ENCODE measurements around the gene TUBA3D. TPM values are rescaled to one million over a fixed set of nuclear protein-coding genes. Genes with fewer than 3 reads are reported as not detected.
"Not testable (repeated sequence)": the region's sequence is repeated elsewhere in the genome, so short reads cannot be mapped to it uniquely, and the experiment has no call there.

TUBA3D gene
- total and polyA plus RNA-seq, 2 of the 13 experiments (the other 11 are each of a cell fraction or from before 2014, with no cell fraction given) = not detected

- H3K4me1 ChIP-seq (ENCODE audit: insufficient read depth, low read length); H3K4me2 ChIP-seq (ENCODE audit: low read depth, low read length); intact Hi-C loops (cut with micrococcal nuclease; ENCODE audit: unreplicated experiment); H3K9ac ChIP-seq (ENCODE audit: insufficient read depth, low read depth, low read length); H3K4me3 ChIP-seq (replicated peaks in 1 of 3; ENCODE audit: insufficient read depth in 1 of 3, low read depth in 2 of 3, low read length in 3 of 3); BruUV-seq (replicated peaks); in situ Hi-C loops (cut with HindIII; ENCODE audit: extremely low pct_ligation_motif_present, low pct_unique_long_range_greater_than_20kb); H2AFZ ChIP-seq (ENCODE audit: low read length); H4K20me1 ChIP-seq (ENCODE audit: insufficient read depth, low read length); CTCF ChIA-PET (ENCODE audit: low intra/inter-chr PET ratio, low total read pairs); H3K27me3 ChIP-seq (ENCODE audit: control insufficient read depth in 1 of 2, insufficient read depth in 2 of 2, low read length in 2 of 2); H3K27ac ChIP-seq (ENCODE audit: extremely low read length, insufficient read depth, low read length); POLR2A ChIA-PET; H3K9me3 ChIP-seq (ENCODE audit: low read length); DNase-seq (ENCODE audit: low spot score); H3K79me2 ChIP-seq (ENCODE audit: insufficient read depth, low read length): not testable (repeated sequence)
- peak; percentile 40 for FAIRE-seq
- ATAC-seq = peak; percentile 11; the same call in 2 of the 3 replicates
- H3K36me3 ChIP-seq (replicated peaks in 1 of 2; ENCODE audit: control insufficient read depth in 1 of 2, insufficient read depth in 2 of 2, low read length in 2 of 2) = peaks cover 26 to 75% of the 10 kb centered on the region in 2 experiments; a peak in 4 of 5 replicates
- WGBS (ENCODE audit: low lambda C conversion rate) = 92% methylated on average over 7 of the region's 7 CpGs
Observed at GRCh38 chr2:131504082-131504750, 28.3 kb downstream of the TUBA3D start.

- no peak overlapping the region for H3K4me3 ChIP-seq (replicated peaks in 1 of 3; ENCODE audit: insufficient read depth in 1 of 3, low read depth in 2 of 3, low read length in 3 of 3)
- no peak for DNase-seq (ENCODE audit: low spot score)
- no peak for FAIRE-seq
- no TSS peak for BruUV-seq (replicated peaks)
- no peaks in the 10 kb centered on the region for H3K4me1 ChIP-seq (ENCODE audit: insufficient read depth, low read length)
- H3K4me2 ChIP-seq (ENCODE audit: low read depth, low read length) = no peak overlapping the region
- TF ChIP-seq SMAD1 (CRISPR knock-in tag; IDR thresholded peaks at IDR 0.05; ENCODE audit: borderline replicate concordance, low read depth) (no peak), CC2D1A (CRISPR knock-in tag; IDR thresholded peaks at IDR 0.05) (no peak), ZNF891 (CRISPR knock-in tag; IDR thresholded peaks at IDR 0.05) (no peak), AHDC1 (CRISPR knock-in tag; IDR thresholded peaks at IDR 0.05; ENCODE audit: borderline replicate concordance) (no peak), AGO2 (optimal IDR thresholded peaks at IDR 0.05; ENCODE audit: low read depth, low read length) (no peak), HMGXB4 (CRISPR knock-in tag; IDR thresholded peaks at IDR 0.05; ENCODE audit: borderline replicate concordance in 1 of 2, low read depth in 1 of 2) (no peak), HDAC1 (CRISPR knock-in tag; IDR thresholded peaks at IDR 0.05) (no peak), NFKBIZ (CRISPR knock-in tag; IDR thresholded peaks at IDR 0.05) (no peak), ZBTB20 (CRISPR knock-in tag; IDR thresholded peaks at IDR 0.05; ENCODE audit: borderline replicate concordance, low read depth) (no peak)
- CTCF ChIA-PET (ENCODE audit: low intra/inter-chr PET ratio, low total read pairs) = no interaction called here
- POLR2A ChIA-PET = no interaction called here
- H3K36me3 ChIP-seq (replicated peaks in 1 of 2; ENCODE audit: control insufficient read depth in 1 of 2, insufficient read depth in 2 of 2, low read length in 2 of 2) = peaks cover 21 to 48% of the 10 kb centered on the region in 2 experiments; a peak in 4 of 5 replicates
- H3K27me3 ChIP-seq (ENCODE audit: control insufficient read depth in 1 of 2, insufficient read depth in 2 of 2, low read length in 2 of 2) = no peaks in the 10 kb centered on the region
- intact Hi-C loops (cut with micrococcal nuclease; ENCODE audit: unreplicated experiment) = no loop called here
- in situ Hi-C loops (cut with HindIII; ENCODE audit: extremely low pct_ligation_motif_present, low pct_unique_long_range_greater_than_20kb) = no loop called here
- no peaks in the 10 kb centered on the region for H4K20me1 ChIP-seq (ENCODE audit: insufficient read depth, low read length)
- H3K9me3 ChIP-seq (ENCODE audit: low read length) = no peaks in the 10 kb centered on the region
- no peak overlapping the region for H3K27ac ChIP-seq (ENCODE audit: extremely low read length, insufficient read depth, low read length)
- no peak overlapping the region for H2AFZ ChIP-seq (ENCODE audit: low read length)
- H3K9ac ChIP-seq (ENCODE audit: insufficient read depth, low read depth, low read length) = no peak overlapping the region
- no peaks in the 10 kb centered on the region for H3K79me2 ChIP-seq (ENCODE audit: insufficient read depth, low read length)
- 89% methylated on average over 8 of the region's 9 CpGs for WGBS (ENCODE audit: low lambda C conversion rate)
- ATAC-seq = no peak
Observed at GRCh38 chr2:131509615-131510014, 33.7 kb downstream of the TUBA3D start.

All from HepG2 (cell line).